AG20443 (cell line): ENCODE data around the gene MOB3A.

Experiments
- DNase-seq: peaks from one replicate; pipeline ENCODE4 v3.0.0; 2012; ENCODE audit warnings: low spot score, mixed read lengths

The MOB3A gene

GRCh38 chr19:2081873-2082810 is 14.0 kb downstream of the MOB3A start:
- no peak for DNase-seq

- DNase-seq, result no peak
These were observed 15.7 kb downstream of the MOB3A start for GRCh38 chr19:2080336-2080988.

DNA sequence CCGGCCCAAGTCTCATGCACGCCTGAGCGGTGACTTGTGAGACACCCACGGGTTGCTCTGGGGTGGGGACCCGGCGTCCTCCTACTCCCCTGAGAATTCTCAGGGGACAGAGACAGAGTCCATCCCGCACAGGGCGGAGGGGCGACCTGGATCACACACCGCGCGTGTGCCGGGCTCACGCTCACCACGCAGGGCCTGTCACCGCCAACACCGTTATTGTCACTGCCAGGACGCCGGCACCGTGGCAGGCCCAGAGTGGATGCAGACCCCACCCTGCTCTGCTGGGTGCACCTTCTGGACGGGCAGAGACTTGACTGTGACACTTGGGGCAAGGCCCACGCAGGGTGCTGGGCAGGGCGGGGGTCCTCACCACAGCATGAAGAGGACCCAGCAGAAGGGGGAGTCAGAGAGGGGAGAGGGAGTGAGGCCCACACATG is 16.2 kb downstream of the MOB3A start:
- DNase-seq, result no peak

DNA sequence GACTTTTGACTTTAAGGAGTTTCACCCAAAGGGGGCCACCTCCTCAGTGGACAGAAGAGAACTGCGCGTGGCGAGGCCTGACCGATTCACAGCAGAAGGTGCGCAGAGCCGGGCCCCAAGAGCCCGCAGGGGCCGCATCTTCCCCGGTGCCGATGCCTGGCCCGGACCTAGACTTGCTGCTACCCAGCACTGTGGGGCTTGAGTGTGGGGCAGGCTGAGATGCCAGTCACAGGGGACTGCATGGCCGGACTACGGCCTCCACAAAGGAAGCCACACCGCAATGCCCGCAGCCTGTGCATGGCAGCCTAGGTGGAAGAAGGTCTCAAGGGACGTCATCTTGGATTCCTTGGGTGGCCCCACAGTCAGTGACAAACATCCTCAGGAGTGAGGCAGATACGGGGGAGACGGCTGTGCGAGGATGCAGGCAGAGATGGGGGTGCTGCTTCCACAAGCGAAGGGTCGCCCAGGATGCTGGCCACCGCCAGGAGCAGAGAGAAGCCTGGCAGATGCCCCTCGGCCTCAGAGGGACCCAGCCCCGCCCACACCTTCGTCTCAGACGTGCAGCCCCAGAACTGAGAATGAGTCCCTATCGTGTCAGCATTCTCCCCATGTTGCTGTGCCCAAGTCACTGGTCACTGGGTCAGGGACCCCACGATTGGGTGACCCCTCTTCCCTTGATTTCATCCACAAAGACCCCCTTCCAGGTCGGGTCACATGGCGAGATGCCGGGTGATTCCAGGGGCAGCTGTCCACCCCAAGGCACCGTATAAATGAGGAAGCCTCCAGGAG is 16.9 kb downstream of the MOB3A start:
- DNase-seq, result no peak

GRCh38 chr19:2077833-2078619 is 18.1 kb downstream of the MOB3A start:
- DNase-seq, result peak; percentile 3

DNA sequence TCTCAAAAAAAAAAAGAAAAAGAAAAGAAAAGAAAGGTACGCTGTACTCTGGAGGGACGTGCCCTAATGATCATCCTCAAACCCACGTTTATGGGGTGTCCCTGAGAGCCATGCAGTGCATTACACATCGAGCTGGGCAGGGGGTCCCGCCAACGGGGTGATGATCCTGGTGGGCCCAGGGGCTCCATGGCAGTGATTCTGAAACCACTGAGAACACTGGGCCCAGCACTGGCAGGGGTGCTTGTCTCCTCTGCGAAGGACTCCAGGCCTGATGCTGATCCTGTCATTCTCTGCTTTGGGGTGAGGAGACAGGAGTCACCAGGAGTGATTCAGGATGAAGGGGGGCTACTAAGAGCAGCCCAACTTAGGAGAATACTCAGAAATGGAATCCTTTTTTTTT is 18.7 kb downstream of the MOB3A start:
- peak; percentile 2 for DNase-seq

GRCh38 chr19:2076526-2076944 is 19.6 kb downstream of the MOB3A start:
- peak; percentile 2 for DNase-seq

GRCh38 chr19:2072757-2073551 is 23.2 kb downstream of the MOB3A start:
- no peak for DNase-seq

- DNase-seq, result no peak
These were observed 25.0 kb downstream of the MOB3A start for GRCh38 chr19:2070986-2071673.

GRCh38 chr19:2070436-2070827 is 25.7 kb downstream of the MOB3A start:
- DNase-seq, result no peak

DNA sequence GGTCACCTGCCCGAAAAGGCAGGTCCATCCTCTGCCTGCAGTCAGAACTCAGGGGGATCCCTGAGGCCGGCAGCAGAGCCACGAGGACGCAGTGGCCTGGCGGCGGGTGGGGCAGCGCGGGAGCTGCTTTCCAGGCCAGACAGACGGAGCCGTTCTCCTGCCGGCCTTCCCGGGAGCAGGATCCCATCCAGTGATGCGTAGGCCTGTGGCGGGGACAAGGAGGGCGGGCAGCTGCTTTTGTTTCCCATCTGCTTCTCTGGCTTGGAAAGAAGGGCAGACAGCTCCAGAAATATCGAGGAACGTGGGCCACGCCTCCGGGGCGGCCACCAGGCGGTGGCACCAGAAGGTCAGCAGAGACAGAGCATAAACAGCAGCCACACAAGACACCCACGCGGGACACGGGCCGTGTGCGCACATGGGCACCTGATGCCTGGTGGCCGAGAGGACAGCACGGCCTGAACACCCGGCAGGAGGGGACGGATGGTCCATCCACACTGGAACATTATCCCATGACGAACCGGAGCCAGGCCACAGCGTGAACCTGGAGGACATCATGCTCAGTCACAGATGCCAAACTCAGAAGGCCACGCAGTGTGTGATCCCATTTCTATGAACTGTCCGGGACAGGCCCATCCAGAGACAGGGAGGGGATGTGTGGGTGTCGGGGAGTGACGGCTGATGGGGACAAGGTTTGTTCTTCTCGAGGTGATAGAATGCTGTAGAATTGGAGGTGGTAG is 31.2 kb downstream of the MOB3A start:
- peak; percentile 58 for DNase-seq

DNA sequence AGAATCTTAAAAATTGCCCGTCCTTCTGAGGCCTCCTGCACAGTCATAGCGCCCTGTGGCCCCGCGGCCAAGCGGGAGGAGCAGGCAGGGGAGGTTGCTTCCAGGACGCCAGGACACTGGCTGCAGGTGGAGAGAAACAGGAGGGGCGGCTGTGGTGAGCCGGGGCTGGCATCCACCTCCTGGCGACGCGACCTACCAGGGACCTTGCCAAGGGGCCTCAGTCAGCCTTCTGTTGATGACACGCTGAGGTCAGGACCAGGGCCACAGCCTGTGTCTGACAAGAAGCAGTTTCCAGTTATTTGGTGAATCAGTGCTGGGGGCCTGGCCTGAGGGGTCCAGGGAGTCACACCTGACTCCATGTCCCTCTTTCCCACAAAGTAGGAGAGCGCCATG is 31.7 kb downstream of the MOB3A start:
- DNase-seq, result no peak

DNA sequence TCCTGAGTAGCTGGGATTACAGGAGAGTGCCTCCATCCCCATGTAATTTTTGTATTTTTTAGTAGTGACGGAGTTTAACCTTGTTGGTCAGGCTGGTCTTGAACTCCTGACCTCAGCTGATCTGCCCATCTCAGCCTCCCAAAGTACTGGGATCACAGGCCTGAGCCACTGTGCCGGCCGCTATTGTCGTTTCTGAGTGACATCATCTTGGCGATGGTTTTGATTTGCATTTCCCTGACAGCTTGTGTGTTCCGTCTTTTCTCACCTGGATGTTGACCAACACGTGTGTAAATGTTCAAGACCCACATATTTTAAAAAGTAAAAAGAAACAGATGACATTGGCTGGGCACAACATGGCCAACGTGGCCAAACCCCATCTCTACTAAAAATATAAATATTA is 32.3 kb downstream of the MOB3A start:
- no peak for DNase-seq

DNA sequence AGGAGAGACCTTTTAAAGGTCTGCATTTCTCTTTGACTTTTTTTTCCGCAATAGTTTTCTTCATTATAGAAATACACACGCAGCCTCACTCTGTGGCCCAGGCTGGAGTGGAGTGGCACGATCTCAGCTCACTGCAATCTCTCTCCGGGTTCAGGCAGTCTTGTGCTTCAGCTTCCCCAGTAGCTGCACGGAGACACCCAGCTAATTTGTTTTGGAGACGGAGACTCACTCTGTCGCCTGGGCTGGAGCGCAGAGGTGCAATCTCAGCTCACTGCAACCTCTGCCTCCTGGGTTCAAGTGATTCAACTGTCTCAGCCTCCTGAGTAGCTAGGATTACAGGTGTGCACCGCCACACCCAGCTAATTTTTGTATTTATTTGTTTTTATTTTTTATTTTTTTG is 33.4 kb downstream of the MOB3A start:
- no peak for DNase-seq

GRCh38 chr19:2062389-2062729 is 33.8 kb downstream of the MOB3A start:
- no peak for DNase-seq

- DNase-seq, result peak; percentile 99
These were observed 34.4 kb downstream of the MOB3A start for GRCh38 chr19:2061495-2062388.

DNA sequence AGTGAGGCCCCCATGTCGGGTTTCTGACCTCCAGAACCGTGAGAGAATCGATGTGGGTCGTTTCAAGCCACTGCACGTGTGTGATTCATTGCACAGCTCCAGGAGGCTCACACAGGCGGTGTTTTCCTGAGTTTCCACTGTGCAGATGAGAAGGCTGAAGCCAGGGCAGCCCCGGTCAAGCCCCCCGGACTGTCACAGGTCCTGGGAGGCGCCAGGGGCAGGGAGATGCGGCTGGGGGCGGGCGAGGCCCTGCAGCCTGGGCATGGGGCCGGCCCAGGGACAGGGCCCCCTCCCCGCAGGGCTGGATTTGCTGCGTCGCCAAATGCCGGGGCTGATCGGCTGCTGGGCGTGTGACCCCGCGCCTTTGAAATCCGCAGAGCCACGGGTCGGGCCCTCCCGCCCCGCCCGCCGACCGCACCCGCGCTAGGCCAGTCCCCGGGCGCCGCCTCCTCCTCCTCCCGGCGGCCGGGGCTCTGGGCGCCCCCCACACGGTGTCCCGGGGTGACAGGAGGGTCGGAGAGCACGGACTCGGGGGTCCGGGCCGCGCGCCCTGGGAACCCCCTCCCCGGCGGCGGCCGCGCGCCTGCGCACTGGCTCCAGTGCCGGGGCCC is 35.1 kb downstream of the MOB3A start:
- DNase-seq, result no peak
